HepG2 (cell line): ENCODE results near the gene HPD. TPM values are rescaled to one million over a fixed set of nuclear protein-coding genes. Genes with fewer than 3 reads are reported as not detected.

Experiments used
- BRD4 ChIP-seq: sonication (generic); formaldehyde crosslinking; IDR thresholded peaks from 2 replicates; pipeline ENCODE4 v1.4.0; 2020; ENCODE audit warnings: missing genetic modification reagents
- FIP1L1 ChIP-seq: fragments of 200-400 bp; formaldehyde crosslinking; IDR thresholded peaks from 2 replicates; pipeline ENCODE4 v1.6.1; 2018; ENCODE audit warnings: low read depth, mild to moderate bottlenecking, low read length, moderate library complexity, borderline replicate concordance; ENCODE audit not compliant: insufficient read depth
- FLYWCH1 ChIP-seq: sonication (generic); formaldehyde crosslinking; IDR thresholded peaks from 2 replicates; pipeline ENCODE4 v1.8.1; 2023; ENCODE audit warnings: mild to moderate bottlenecking, missing genetic modification reagents
- FOXO1 ChIP-seq: sonication (generic); formaldehyde crosslinking; IDR thresholded peaks from 2 replicates; pipeline ENCODE4 v1.4.0; 2020; ENCODE audit warnings: missing genetic modification reagents
- GTF3A ChIP-seq: sonication (generic); formaldehyde crosslinking; conservative IDR thresholded peaks from 2 replicates; pipeline ENCODE4 v1.4.0; 2020; ENCODE audit warnings: mild to moderate bottlenecking, missing genetic modification reagents
- IRF2 ChIP-seq: IDR thresholded peaks from 2 replicates; pipeline ENCODE4 v1.6.1; 2018; ENCODE audit warnings: missing genetic modification reagents, missing compliant biosample characterization
- MAX ChIP-seq: IDR thresholded peaks from 2 replicates; pipeline ENCODE4 v1.6.1; 2012; ENCODE audit warnings: inconsistent platforms
- MEF2D ChIP-seq: sonication (generic); formaldehyde crosslinking; IDR thresholded peaks from 2 replicates; pipeline ENCODE4 v1.5.1; 2020; ENCODE audit warnings: mild to moderate bottlenecking, missing genetic modification reagents
- NFE2L2 ChIP-seq: fragments of 150-350 bp; IDR thresholded peaks from 2 replicates; pipeline ENCODE4 v1.6.1; 2014; ENCODE audit warnings: low read length
- NR2F6 ChIP-seq, 2 experiments: IDR thresholded peaks; 2 replicates each; pipeline ENCODE4 v1.6.1; 2016; ENCODE audit warnings: antibody characterized with exemption in 1 of 2, mild to moderate bottlenecking in 1 of 2
- SMARCC2 ChIP-seq: fragments of 450-650 bp; IDR thresholded peaks from 2 replicates; pipeline ENCODE4 v1.6.1; 2017; ENCODE audit warnings: antibody characterized with exemption, mild to moderate bottlenecking
- SMC3 ChIP-seq: IDR thresholded peaks from 2 replicates; pipeline ENCODE4 v1.6.1; 2011; ENCODE audit warnings: low read length, improper control_type of control experiment
- SPEN ChIP-seq: sonication (generic); formaldehyde crosslinking; IDR thresholded peaks from 2 replicates; pipeline ENCODE4 v1.5.1; 2020; ENCODE audit warnings: low read depth, mild to moderate bottlenecking, missing genetic modification reagents
- SRSF4 ChIP-seq: fragments of 200-400 bp; formaldehyde crosslinking; IDR thresholded peaks from one replicate; pipeline ENCODE4 v1.6.1; 2018; ENCODE audit warnings: mild to moderate bottlenecking, low read depth, low read length, moderate library complexity; ENCODE audit not compliant: poor library complexity, severe bottlenecking
- YEATS2 ChIP-seq: sonication (generic); formaldehyde crosslinking; IDR thresholded peaks from 2 replicates; pipeline ENCODE4 v1.4.0; 2020; ENCODE audit warnings: missing genetic modification reagents, borderline replicate concordance
- ZBTB21 ChIP-seq: sonication (generic); formaldehyde crosslinking; IDR thresholded peaks from 2 replicates; pipeline ENCODE4 v1.4.0; 2020; ENCODE audit warnings: missing genetic modification reagents
- ZBTB39 ChIP-seq: sonication (generic); formaldehyde crosslinking; IDR thresholded peaks from 2 replicates; pipeline ENCODE4 v1.5.0; 2020; ENCODE audit warnings: missing genetic modification reagents
- ZFP91 ChIP-seq: sonication (generic); formaldehyde crosslinking; IDR thresholded peaks from 2 replicates; pipeline ENCODE4 v1.9.0; 2022; ENCODE audit warnings: missing genetic modification reagents, mild to moderate bottlenecking, borderline replicate concordance
- ZFYVE20 ChIP-seq: sonication (generic); formaldehyde crosslinking; IDR thresholded peaks from 2 replicates; pipeline ENCODE4 v1.8.0; 2023; ENCODE audit warnings: low read depth, mild to moderate bottlenecking, moderate library complexity, missing genetic modification reagents, borderline replicate concordance
- ZNF253 ChIP-seq: sonication (generic); formaldehyde crosslinking; IDR thresholded peaks from 2 replicates; pipeline ENCODE4 v1.8.0; 2022; ENCODE audit warnings: mild to moderate bottlenecking, missing genetic modification reagents, borderline replicate concordance
- ZNF260 ChIP-seq: sonication (generic); formaldehyde crosslinking; IDR thresholded peaks from 2 replicates; pipeline ENCODE4 v1.4.0; 2020; ENCODE audit warnings: missing genetic modification reagents, low read depth, mild to moderate bottlenecking, borderline replicate concordance
- ZNF282 ChIP-seq: fragments of 450-650 bp; IDR thresholded peaks from 2 replicates; pipeline ENCODE4 v1.6.1; 2018; ENCODE audit not compliant: partially characterized antibody
- ZNF335 ChIP-seq: sonication (generic); formaldehyde crosslinking; IDR thresholded peaks from 2 replicates; pipeline ENCODE4 v1.4.0; 2020; ENCODE audit warnings: missing genetic modification reagents
- ZNF382 ChIP-seq: sonication (generic); formaldehyde crosslinking; IDR thresholded peaks from 2 replicates; pipeline ENCODE4 v1.5.0; 2020; ENCODE audit warnings: missing genetic modification reagents, mild to moderate bottlenecking, borderline replicate concordance
- ZNF564 ChIP-seq: sonication (generic); formaldehyde crosslinking; IDR thresholded peaks from 2 replicates; pipeline ENCODE4 v1.8.1; 2023; ENCODE audit warnings: mild to moderate bottlenecking, missing genetic modification reagents
- ZNF749 ChIP-seq: sonication (generic); formaldehyde crosslinking; IDR thresholded peaks from 2 replicates; pipeline ENCODE4 v1.8.0; 2022; ENCODE audit warnings: mild to moderate bottlenecking, missing genetic modification reagents, moderate library complexity, borderline replicate concordance
- ZNF883 ChIP-seq: sonication (generic); formaldehyde crosslinking; IDR thresholded peaks from 2 replicates; pipeline ENCODE4 v1.5.1; 2020; ENCODE audit warnings: mild to moderate bottlenecking, missing genetic modification reagents; ENCODE audit errors: not compliant biosample characterization
- ZSCAN20 ChIP-seq: sonication (generic); formaldehyde crosslinking; IDR thresholded peaks from 2 replicates; pipeline ENCODE4 v1.4.0; 2020; ENCODE audit warnings: missing genetic modification reagents, mild to moderate bottlenecking, borderline replicate concordance
- ZSCAN22 ChIP-seq: sonication (generic); formaldehyde crosslinking; IDR thresholded peaks from 2 replicates; pipeline ENCODE4 v1.4.0; 2020; ENCODE audit warnings: mild to moderate bottlenecking, missing genetic modification reagents
- polyA plus RNA-seq, 8 experiments: library from polyadenylated mRNA; depleted of rRNA in 3 of 8; stranded (reverse) in 7 of 8; unstranded in 1 of 8; fragments of >200 nt; fragmentation: Illumina TruSeq in 4 of 8; extraction: Trizol in 4 of 8; gene quantifications; 2 replicates each; pipeline versions ENCODE4 v1.2.1 to v1.2.3, GENCODE V29; 2011 to 2016; ENCODE audit warnings: low read depth in 4 of 8, missing spikeins in 1 of 8, mixed read lengths in 1 of 8; ENCODE audit not compliant: insufficient read depth in 1 of 8
- total RNA-seq, 5 experiments: library from RNA; depleted of rRNA; stranded (reverse); fragments of >200 nt; fragmentation: Illumina TruSeq; extraction: Trizol; gene quantifications; 2 replicates each; pipeline ENCODE4 v1.2.3, GENCODE V29; 2016; ENCODE audit warnings: low read depth in 1 of 5

Gene HPD
- total and polyA plus RNA-seq, 2 of the 13 experiments (the other 11 are each of a cell fraction or from before 2014, with no cell fraction given): 120 to 195 TPM

GRCh38 chr12:121794534-121795033 lies 64.1 kb downstream of the HPD start (continued):
- peak; percentile 31; the same call in 1 of the 2 replicates for TF ChIP-seq NR2F6 (IDR thresholded peaks at IDR 0.05)
- no peak for TF ChIP-seq NR2F6 (CRISPR knock-in tag; IDR thresholded peaks at IDR 0.05)
- no peak for TF ChIP-seq ZNF564 (CRISPR knock-in tag)
- TF ChIP-seq ZSCAN20 (CRISPR knock-in tag): no peak
- TF ChIP-seq MAX: no peak
- TF ChIP-seq ZNF260 (CRISPR knock-in tag): no peak
- TF ChIP-seq YEATS2: no peak
- no peak for TF ChIP-seq NFE2L2
- TF ChIP-seq ZNF253: no peak
- no peak for TF ChIP-seq ZNF382 (CRISPR knock-in tag)
- TF ChIP-seq MEF2D (CRISPR knock-in tag): 0 out of 2 replicates have a peak, but pooled peaks have one; percentile 1
- no peak for TF ChIP-seq ZNF883 (CRISPR knock-in tag)
- TF ChIP-seq SMC3: no peak
- TF ChIP-seq ZFP91: peak; percentile 57; the same call in 1 of the 2 replicates
- TF ChIP-seq GTF3A: peak; percentile 19; the same call in 1 of the 2 replicates
- 0 out of 2 replicates have a peak, but pooled peaks have one; percentile 29 for TF ChIP-seq FIP1L1
- TF ChIP-seq IRF2 (CRISPR knock-in tag): no peak
- no peak for TF ChIP-seq ZBTB39
- no peak for TF ChIP-seq SMARCC2
- TF ChIP-seq ZSCAN22 (CRISPR knock-in tag): 0 out of 2 replicates have a peak, but pooled peaks have one; percentile 2
- no peak for TF ChIP-seq ZNF335
- TF ChIP-seq FLYWCH1 (CRISPR knock-in tag): 0 out of 2 replicates have a peak, but pooled peaks have one; percentile 3
- no peak for TF ChIP-seq ZNF749 (CRISPR knock-in tag)
- TF ChIP-seq ZFYVE20: no peak
- no peak for TF ChIP-seq SRSF4
- TF ChIP-seq ZNF282: no peak
- TF ChIP-seq BRD4 (CRISPR knock-in tag): no peak
- no peak for TF ChIP-seq ZBTB21 (CRISPR knock-in tag)
- TF ChIP-seq FOXO1 (CRISPR knock-in tag): no peak
- TF ChIP-seq SPEN (CRISPR knock-in tag): no peak
